GM23338 (cell line): Measurements from ENCODE around the gene GPR152. TPM values are rescaled to one million over a fixed set of nuclear protein-coding genes. Genes with fewer than 3 reads are reported as not detected.

Experiments
- ATAC-seq: fragments of 200-7000 bp; cut with Tn5 transposase; 3 replicates; pipeline ENCODE4 v1.9.1; 2020
- DNase-seq: peaks from one replicate; pipeline ENCODE4 v3.0.0-alpha.2; 2015; ENCODE audit warnings: low spot score
- H2AFZ ChIP-seq: fragments of 200-600 bp; sonication (generic); 2 replicates; pipeline ENCODE4 v1.8.0; 2016; ENCODE audit warnings: antibody characterized with exemption, mild to moderate bottlenecking, moderate library complexity
- H3F3A ChIP-seq: fragments of 200-600 bp; sonication (generic); replicated peaks from 2 replicates; pipeline ENCODE4 v1.8.0; 2017; ENCODE audit warnings: antibody characterized with exemption, mixed run types, low read depth
- H3K27ac ChIP-seq: fragments of 200-600 bp; sonication (generic); 2 replicates; pipeline ENCODE4 v1.6.1; 2016; ENCODE audit warnings: low read depth
- H3K27me3 ChIP-seq: fragments of 200-600 bp; sonication (generic); 2 replicates; pipeline ENCODE4 v1.8.0; 2016; ENCODE audit warnings: mild to moderate bottlenecking, mixed run types, moderate library complexity; ENCODE audit not compliant: insufficient read depth
- H3K36me3 ChIP-seq: fragments of 200-600 bp; sonication (generic); 2 replicates; pipeline ENCODE4 v1.8.0; 2016; ENCODE audit warnings: mild to moderate bottlenecking; ENCODE audit not compliant: insufficient read depth
- H3K4me1 ChIP-seq: fragments of 200-600 bp; sonication (generic); 2 replicates; pipeline ENCODE4 v1.8.0; 2016; ENCODE audit warnings: mild to moderate bottlenecking, moderate library complexity; ENCODE audit not compliant: insufficient read depth
- H3K4me2 ChIP-seq: fragments of 200-600 bp; sonication (generic); 2 replicates; pipeline ENCODE4 v1.7.1; 2017; ENCODE audit warnings: mixed run types
- H3K4me3 ChIP-seq: fragments of 200-600 bp; sonication (generic); 2 replicates; pipeline ENCODE4 v1.6.1; 2016; ENCODE audit warnings: mixed run types
- H3K79me2 ChIP-seq: fragments of 200-600 bp; sonication (generic); replicated peaks from 2 replicates; pipeline ENCODE4 v1.8.0; 2017; ENCODE audit warnings: mild to moderate bottlenecking; ENCODE audit not compliant: insufficient read depth
- H3K9me2 ChIP-seq: fragments of 200-600 bp; sonication (generic); 2 replicates; pipeline ENCODE4 v1.8.0; 2017; ENCODE audit not compliant: insufficient read depth
- H4K20me1 ChIP-seq: fragments of 200-600 bp; sonication (generic); replicated peaks from 2 replicates; pipeline ENCODE4 v1.8.0; 2017; ENCODE audit warnings: mild to moderate bottlenecking; ENCODE audit not compliant: insufficient read depth
- H3K27ac Mint-ChIP-seq: 2 replicates; pipeline ENCODE4 v1.8.0; 2020; ENCODE audit warnings: inconsistent platforms, mild to moderate bottlenecking, moderate library complexity, mixed read lengths
- H3K27me3 Mint-ChIP-seq: 3 replicates; pipeline ENCODE4 v1.8.0; 2022; ENCODE audit warnings: low read depth, mild to moderate bottlenecking, moderate library complexity, mixed read lengths, inconsistent platforms; ENCODE audit not compliant: insufficient read depth, poor library complexity
- H3K36me3 Mint-ChIP-seq: 3 replicates; pipeline ENCODE4 v1.8.0; 2021; ENCODE audit warnings: low read depth, mild to moderate bottlenecking, inconsistent platforms, moderate library complexity, mixed read lengths
- H3K4me1 Mint-ChIP-seq: 3 replicates; pipeline ENCODE4 v1.8.0; 2020; ENCODE audit warnings: mild to moderate bottlenecking, inconsistent platforms, mixed read lengths
- H3K4me3 Mint-ChIP-seq: 3 replicates; pipeline ENCODE4 v1.8.0; 2021; ENCODE audit warnings: moderate library complexity, mild to moderate bottlenecking, inconsistent platforms, mixed read lengths
- H3K9me3 Mint-ChIP-seq: 3 replicates; pipeline ENCODE4 v1.8.0; 2020; ENCODE audit warnings: moderate library complexity, mild to moderate bottlenecking, inconsistent platforms, mixed read lengths
- CREB1 ChIP-seq: fragments of 250-450 bp; sonication (Bioruptor Pico); IDR thresholded peaks from 2 replicates; pipeline ENCODE4 v1.5.0; 2020; ENCODE audit warnings: low read depth, mild to moderate bottlenecking, moderate library complexity
- EZH2 ChIP-seq: fragments of 200-600 bp; sonication (generic); IDR thresholded peaks from one replicate; pipeline ENCODE4 v1.8.0; 2017; ENCODE audit warnings: antibody characterized with exemption, mild to moderate bottlenecking, low read depth; ENCODE audit not compliant: unreplicated experiment
- EZH2phosphoT487 ChIP-seq: fragments of 200-600 bp; sonication (generic); IDR thresholded peaks from one replicate; pipeline ENCODE4 v1.8.1; 2018; ENCODE audit warnings: antibody characterized with exemption; ENCODE audit not compliant: unreplicated experiment
- JUNB ChIP-seq: IDR thresholded peaks from one replicate; pipeline ENCODE4 v1.6.1; 2016; ENCODE audit warnings: antibody characterized with exemption; ENCODE audit not compliant: unreplicated experiment
- NANOG ChIP-seq: IDR thresholded peaks from 2 replicates; pipeline ENCODE4 v1.6.1; 2016; ENCODE audit warnings: antibody characterized with exemption, borderline replicate concordance
- POLR2AphosphoS5 ChIP-seq: IDR thresholded peaks from 2 replicates; pipeline ENCODE4 v1.6.1; 2016; ENCODE audit warnings: antibody characterized with exemption, low read depth
- STAT1 ChIP-seq: IDR thresholded peaks from one replicate; pipeline ENCODE4 v1.6.1; 2016; ENCODE audit warnings: antibody characterized with exemption; ENCODE audit not compliant: unreplicated experiment
- ZNF114 ChIP-seq: fragments of 250-450 bp; sonication (Bioruptor Pico); IDR thresholded peaks from 2 replicates; pipeline ENCODE4 v1.5.0; 2020; ENCODE audit warnings: mild to moderate bottlenecking, moderate library complexity
- ZNF331 ChIP-seq: fragments of 250-450 bp; sonication (Bioruptor Pico); IDR thresholded peaks from 2 replicates; pipeline ENCODE4 v1.5.0; 2020; ENCODE audit warnings: low read depth, mild to moderate bottlenecking, moderate library complexity
- polyA plus RNA-seq: library from polyadenylated mRNA; unstranded; fragments of >200 nt; fragmentation: Nextera tagmentation; extraction: Ambion mirVana; gene quantifications from 2 replicates; pipeline ENCODE4 v1.2.1, GENCODE V29; 2016
- total RNA-seq: library from RNA; depleted of rRNA; stranded (reverse); fragments of >200 nt; shearing (Covaris generic); gene quantifications from 2 replicates; pipeline ENCODE4 v1.2.3, GENCODE V29; 2014
- TF ChIP-seq, protein P1 (sequence below): IDR thresholded peaks from one replicate; pipeline ENCODE4 v1.6.1; 2018; ENCODE audit warnings: antibody characterized with exemption; ENCODE audit not compliant: unreplicated experiment
- TF ChIP-seq, protein P2 (sequence below), 2 experiments: fragments of 200-600 bp in 1 of 2; sonication (generic) in 1 of 2; conservative IDR thresholded peaks; 2 replicates each; pipeline versions ENCODE4 v1.5.1 to v1.6.1; 2016 to 2017; ENCODE audit warnings: antibody characterized with exemption in 2 of 2, low read depth in 2 of 2, mild to moderate bottlenecking in 2 of 2, moderate library complexity in 1 of 2
- TF ChIP-seq, protein P3 (sequence below): IDR thresholded peaks from 2 replicates; pipeline ENCODE4 v1.6.1; 2016; ENCODE audit warnings: antibody characterized with exemption
- TF ChIP-seq, protein P4 (sequence below): fragments of 250-450 bp; sonication (Bioruptor Pico); IDR thresholded peaks from 2 replicates; pipeline ENCODE4 v1.5.0; 2020; ENCODE audit warnings: mild to moderate bottlenecking, moderate library complexity

The GPR152 gene
- total and polyA plus RNA-seq, 2 experiments from 2014 or later, result not detected

DNA sequence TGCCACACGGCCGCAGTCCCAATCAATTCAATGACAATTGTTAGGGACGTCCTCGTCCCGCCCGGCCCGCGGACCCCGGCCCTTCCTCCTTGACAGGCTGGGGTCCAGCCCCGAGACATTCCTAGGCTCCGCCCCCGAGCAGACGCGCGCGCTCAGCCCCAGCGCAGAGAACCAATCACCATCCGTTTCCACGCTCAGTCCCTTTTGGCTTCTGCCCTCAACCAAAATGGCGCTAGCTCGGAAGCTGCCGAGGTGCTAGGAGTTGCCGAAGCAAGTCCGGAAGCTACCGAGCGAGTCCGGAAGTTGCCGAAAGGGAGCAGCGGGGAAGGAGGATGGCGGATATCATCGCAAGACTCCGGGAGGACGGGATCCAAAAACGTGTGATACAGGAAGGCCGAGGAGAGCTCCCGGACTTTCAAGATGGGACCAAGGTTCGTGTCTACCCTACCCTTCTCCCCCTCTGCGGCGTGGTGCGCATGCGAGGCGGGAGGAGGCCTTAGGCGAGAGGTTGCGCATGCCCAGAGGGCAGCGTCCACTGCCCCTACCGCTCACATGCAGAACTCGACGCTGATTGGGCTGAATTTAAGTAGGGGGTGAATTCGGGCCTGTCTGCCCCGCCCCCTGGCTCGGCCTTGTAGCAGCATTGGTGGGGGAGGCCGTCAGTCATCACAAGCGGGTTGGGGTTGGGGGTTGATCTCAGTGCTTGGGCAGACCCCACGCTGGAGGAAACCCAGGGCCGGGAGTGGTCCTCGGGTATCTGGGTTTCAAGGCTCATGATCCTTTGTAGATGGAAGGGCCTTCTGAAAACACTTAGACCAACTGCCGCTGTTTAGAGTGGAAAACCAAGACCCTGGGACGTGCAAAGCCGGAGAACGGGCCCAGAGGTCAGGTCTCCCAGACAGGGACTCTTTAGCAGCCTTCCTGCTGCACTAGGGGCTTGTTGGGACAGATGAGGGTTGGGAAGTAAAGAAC, 30.6 kb upstream of the GPR152 start, which contains the start of gene AIP:
TSS of gene AIP (plus strand) at position 200 of the 972 bp plus-strand sequence. CDS start at position 333, 133 bp downstream.
- ATAC-seq (peak; percentile 94), DNase-seq (peak; percentile 99)
- peaks cover 5% of the 10 kb centered on the region; the same call in 2 of the 3 replicates for H3K9me3 Mint-ChIP-seq
- Histone ChIP-seq H3K27ac (no peak within 1 kb of the TSS), H3K27me3 (peaks cover 8% of the 10 kb centered on the region), H3K36me3 (no peaks in the 10 kb centered on the region), H2AFZ (peak within 1 kb of the TSS; percentile 67), H3K4me2 (peak within 1 kb of the TSS; percentile 78), H3K79me2 (no peaks in the 10 kb centered on the region), H3K9me2 (no peaks in the 10 kb centered on the region), H3F3A (no peaks in the 10 kb centered on the region), H3K4me1 (no peaks in the 10 kb centered on the region; the same call in 1 of the 2 replicates), H4K20me1 (no peaks in the 10 kb centered on the region), H3K4me3 (peak within 1 kb of the TSS; percentile 52)
- H3K4me3 Mint-ChIP-seq, result peak within 1 kb of the TSS; percentile 84
- peaks cover 22% of the 10 kb centered on the region for H3K27me3 Mint-ChIP-seq
- peak within 1 kb of the TSS; percentile 86 for H3K27ac Mint-ChIP-seq
- TF ChIP-seq POLR2AphosphoS5, result peak; percentile 61
- TF ChIP-seq, protein P1, sequence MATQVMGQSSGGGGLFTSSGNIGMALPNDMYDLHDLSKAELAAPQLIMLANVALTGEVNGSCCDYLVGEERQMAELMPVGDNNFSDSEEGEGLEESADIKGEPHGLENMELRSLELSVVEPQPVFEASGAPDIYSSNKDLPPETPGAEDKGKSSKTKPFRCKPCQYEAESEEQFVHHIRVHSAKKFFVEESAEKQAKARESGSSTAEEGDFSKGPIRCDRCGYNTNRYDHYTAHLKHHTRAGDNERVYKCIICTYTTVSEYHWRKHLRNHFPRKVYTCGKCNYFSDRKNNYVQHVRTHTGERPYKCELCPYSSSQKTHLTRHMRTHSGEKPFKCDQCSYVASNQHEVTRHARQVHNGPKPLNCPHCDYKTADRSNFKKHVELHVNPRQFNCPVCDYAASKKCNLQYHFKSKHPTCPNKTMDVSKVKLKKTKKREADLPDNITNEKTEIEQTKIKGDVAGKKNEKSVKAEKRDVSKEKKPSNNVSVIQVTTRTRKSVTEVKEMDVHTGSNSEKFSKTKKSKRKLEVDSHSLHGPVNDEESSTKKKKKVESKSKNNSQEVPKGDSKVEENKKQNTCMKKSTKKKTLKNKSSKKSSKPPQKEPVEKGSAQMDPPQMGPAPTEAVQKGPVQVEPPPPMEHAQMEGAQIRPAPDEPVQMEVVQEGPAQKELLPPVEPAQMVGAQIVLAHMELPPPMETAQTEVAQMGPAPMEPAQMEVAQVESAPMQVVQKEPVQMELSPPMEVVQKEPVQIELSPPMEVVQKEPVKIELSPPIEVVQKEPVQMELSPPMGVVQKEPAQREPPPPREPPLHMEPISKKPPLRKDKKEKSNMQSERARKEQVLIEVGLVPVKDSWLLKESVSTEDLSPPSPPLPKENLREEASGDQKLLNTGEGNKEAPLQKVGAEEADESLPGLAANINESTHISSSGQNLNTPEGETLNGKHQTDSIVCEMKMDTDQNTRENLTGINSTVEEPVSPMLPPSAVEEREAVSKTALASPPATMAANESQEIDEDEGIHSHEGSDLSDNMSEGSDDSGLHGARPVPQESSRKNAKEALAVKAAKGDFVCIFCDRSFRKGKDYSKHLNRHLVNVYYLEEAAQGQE, result no peak
- TF ChIP-seq, protein P2, sequence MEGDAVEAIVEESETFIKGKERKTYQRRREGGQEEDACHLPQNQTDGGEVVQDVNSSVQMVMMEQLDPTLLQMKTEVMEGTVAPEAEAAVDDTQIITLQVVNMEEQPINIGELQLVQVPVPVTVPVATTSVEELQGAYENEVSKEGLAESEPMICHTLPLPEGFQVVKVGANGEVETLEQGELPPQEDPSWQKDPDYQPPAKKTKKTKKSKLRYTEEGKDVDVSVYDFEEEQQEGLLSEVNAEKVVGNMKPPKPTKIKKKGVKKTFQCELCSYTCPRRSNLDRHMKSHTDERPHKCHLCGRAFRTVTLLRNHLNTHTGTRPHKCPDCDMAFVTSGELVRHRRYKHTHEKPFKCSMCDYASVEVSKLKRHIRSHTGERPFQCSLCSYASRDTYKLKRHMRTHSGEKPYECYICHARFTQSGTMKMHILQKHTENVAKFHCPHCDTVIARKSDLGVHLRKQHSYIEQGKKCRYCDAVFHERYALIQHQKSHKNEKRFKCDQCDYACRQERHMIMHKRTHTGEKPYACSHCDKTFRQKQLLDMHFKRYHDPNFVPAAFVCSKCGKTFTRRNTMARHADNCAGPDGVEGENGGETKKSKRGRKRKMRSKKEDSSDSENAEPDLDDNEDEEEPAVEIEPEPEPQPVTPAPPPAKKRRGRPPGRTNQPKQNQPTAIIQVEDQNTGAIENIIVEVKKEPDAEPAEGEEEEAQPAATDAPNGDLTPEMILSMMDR (conservative IDR thresholded peaks at IDR 0.05; ENCODE audit: low read depth in 2 of 2), result no peak
- TF ChIP-seq EZH2phosphoT487, result no peak
- TF ChIP-seq JUNB, result no peak
- TF ChIP-seq CREB1 (CRISPR knock-in tag), result peak; percentile 46; the same call in 1 of the 2 replicates
- TF ChIP-seq ZNF114 (CRISPR knock-in tag), result no peak
- TF ChIP-seq, protein P3, sequence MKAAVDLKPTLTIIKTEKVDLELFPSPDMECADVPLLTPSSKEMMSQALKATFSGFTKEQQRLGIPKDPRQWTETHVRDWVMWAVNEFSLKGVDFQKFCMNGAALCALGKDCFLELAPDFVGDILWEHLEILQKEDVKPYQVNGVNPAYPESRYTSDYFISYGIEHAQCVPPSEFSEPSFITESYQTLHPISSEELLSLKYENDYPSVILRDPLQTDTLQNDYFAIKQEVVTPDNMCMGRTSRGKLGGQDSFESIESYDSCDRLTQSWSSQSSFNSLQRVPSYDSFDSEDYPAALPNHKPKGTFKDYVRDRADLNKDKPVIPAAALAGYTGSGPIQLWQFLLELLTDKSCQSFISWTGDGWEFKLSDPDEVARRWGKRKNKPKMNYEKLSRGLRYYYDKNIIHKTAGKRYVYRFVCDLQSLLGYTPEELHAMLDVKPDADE, result 0 out of 2 replicates have a peak, but pooled peaks have one; percentile 25
- no peak for TF ChIP-seq EZH2
- no peak for TF ChIP-seq NANOG
- no peak for TF ChIP-seq ZNF331
- TF ChIP-seq, protein P4, sequence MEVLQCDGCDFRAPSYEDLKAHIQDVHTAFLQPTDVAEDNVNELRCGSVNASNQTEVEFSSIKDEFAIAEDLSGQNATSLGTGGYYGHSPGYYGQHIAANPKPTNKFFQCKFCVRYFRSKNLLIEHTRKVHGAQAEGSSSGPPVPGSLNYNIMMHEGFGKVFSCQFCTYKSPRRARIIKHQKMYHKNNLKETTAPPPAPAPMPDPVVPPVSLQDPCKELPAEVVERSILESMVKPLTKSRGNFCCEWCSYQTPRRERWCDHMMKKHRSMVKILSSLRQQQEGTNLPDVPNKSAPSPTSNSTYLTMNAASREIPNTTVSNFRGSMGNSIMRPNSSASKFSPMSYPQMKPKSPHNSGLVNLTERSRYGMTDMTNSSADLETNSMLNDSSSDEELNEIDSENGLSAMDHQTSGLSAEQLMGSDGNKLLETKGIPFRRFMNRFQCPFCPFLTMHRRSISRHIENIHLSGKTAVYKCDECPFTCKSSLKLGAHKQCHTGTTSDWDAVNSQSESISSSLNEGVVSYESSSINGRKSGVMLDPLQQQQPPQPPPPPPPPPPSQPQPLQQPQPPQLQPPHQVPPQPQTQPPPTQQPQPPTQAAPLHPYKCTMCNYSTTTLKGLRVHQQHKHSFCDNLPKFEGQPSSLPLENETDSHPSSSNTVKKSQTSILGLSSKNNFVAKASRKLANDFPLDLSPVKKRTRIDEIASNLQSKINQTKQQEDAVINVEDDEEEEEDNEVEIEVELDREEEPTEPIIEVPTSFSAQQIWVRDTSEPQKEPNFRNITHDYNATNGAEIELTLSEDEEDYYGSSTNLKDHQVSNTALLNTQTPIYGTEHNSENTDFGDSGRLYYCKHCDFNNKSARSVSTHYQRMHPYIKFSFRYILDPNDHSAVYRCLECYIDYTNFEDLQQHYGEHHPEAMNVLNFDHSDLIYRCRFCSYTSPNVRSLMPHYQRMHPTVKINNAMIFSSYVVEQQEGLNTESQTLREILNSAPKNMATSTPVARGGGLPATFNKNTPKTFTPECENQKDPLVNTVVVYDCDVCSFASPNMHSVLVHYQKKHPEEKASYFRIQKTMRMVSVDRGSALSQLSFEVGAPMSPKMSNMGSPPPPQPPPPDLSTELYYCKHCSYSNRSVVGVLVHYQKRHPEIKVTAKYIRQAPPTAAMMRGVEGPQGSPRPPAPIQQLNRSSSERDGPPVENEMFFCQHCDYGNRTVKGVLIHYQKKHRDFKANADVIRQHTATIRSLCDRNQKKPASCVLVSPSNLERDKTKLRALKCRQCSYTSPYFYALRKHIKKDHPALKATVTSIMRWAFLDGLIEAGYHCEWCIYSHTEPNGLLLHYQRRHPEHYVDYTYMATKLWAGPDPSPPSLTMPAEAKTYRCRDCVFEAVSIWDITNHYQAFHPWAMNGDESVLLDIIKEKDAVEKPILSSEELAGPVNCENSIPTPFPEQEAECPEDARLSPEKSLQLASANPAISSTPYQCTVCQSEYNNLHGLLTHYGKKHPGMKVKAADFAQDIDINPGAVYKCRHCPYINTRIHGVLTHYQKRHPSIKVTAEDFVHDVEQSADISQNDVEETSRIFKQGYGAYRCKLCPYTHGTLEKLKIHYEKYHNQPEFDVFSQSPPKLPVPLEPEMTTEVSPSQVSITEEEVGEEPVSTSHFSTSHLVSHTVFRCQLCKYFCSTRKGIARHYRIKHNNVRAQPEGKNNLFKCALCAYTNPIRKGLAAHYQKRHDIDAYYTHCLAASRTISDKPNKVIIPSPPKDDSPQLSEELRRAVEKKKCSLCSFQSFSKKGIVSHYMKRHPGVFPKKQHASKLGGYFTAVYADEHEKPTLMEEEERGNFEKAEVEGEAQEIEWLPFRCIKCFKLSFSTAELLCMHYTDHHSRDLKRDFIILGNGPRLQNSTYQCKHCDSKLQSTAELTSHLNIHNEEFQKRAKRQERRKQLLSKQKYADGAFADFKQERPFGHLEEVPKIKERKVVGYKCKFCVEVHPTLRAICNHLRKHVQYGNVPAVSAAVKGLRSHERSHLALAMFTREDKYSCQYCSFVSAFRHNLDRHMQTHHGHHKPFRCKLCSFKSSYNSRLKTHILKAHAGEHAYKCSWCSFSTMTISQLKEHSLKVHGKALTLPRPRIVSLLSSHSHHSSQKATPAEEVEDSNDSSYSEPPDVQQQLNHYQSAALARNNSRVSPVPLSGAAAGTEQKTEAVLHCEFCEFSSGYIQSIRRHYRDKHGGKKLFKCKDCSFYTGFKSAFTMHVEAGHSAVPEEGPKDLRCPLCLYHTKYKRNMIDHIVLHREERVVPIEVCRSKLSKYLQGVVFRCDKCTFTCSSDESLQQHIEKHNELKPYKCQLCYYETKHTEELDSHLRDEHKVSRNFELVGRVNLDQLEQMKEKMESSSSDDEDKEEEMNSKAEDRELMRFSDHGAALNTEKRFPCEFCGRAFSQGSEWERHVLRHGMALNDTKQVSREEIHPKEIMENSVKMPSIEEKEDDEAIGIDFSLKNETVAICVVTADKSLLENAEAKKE, result no peak
- TF ChIP-seq STAT1, result no peak
- peaks cover 10% of the 10 kb centered on the region; the same call in 1 of the 3 replicates for H3K36me3 Mint-ChIP-seq
- H3K4me1 Mint-ChIP-seq, result peaks cover 23% of the 10 kb centered on the region
